Measurements from ENCODE around the gene OSBPL7. TPM values are rescaled to one million over a fixed set of nuclear protein-coding genes. Genes with fewer than 3 reads are reported as not detected.

Gene OSBPL7
- total RNA-seq, 1 experiment from 2014 or later = 9.1 TPM

GRCh38 chr17:47810200-47810821 lies 11.3 kb downstream of the OSBPL7 start:
- TF ChIP-seq POLR2AphosphoS5 (IDR thresholded peaks at IDR 0.05; ENCODE audit: low read depth, low read length) (no peak), CTCF (IDR thresholded peaks at IDR 0.05) (no peak), SIN3A (IDR thresholded peaks at IDR 0.05; ENCODE audit: borderline replicate concordance, insufficient read depth, low read depth, low read length) (no peak), REST (IDR thresholded peaks at IDR 0.05; ENCODE audit: insufficient read depth in 1 of 2, low read depth in 2 of 2, low read length in 1 of 2) (no peak), TCF7L2 (IDR thresholded peaks at IDR 0.05; ENCODE audit: low read depth, low read length) (no peak)
- intact Hi-C loops (cut with micrococcal nuclease; ENCODE audit: unreplicated experiment) (no loop called here), in situ Hi-C loops (cut with HindIII; ENCODE audit: low pct_unique_long_range_greater_than_20kb, low sequenced_read_pairs) (no loop called here)
- DNase-seq (ENCODE audit: low read depth, low spot score) = peak; percentile 52
- ATAC-seq = peak; percentile 71
- no peaks in the 10 kb centered on the region for H3K27me3 ChIP-seq (ENCODE audit: control insufficient read depth, insufficient read depth, low read length)
- BruUV-seq (replicated peaks) = no TSS peak
- no peak overlapping the region for H3K4me3 ChIP-seq (ENCODE audit: low read depth in 2 of 2, low read length in 2 of 2)
- ChIA-PET CTCF (interaction anchor here (0.7 kb wide), 1 partner anchor 133 kb away, joined by 6 read pairs; no protein-coding TSS in a partner anchor), POLR2A (no interaction called here)
- H3K36me3 ChIP-seq (ENCODE audit: control insufficient read depth, insufficient read depth, low read length) = no peaks in the 10 kb centered on the region
- no peaks in the 10 kb centered on the region for H3K9me3 ChIP-seq (ENCODE audit: control insufficient read depth, insufficient read depth, low read depth, low read length)
- no peak overlapping the region for H3K27ac ChIP-seq (ENCODE audit: low read length)
- peaks cover 6% of the 10 kb centered on the region; the same call in 1 of the 2 replicates for H3K4me1 ChIP-seq (ENCODE audit: control insufficient read depth, insufficient read depth, low read length)

- H3K27ac ChIP-seq (ENCODE audit: low read length) = no peak overlapping the region
- no peaks in the 10 kb centered on the region for H3K36me3 ChIP-seq (ENCODE audit: control insufficient read depth, insufficient read depth, low read length)
- DNase-seq (ENCODE audit: low read depth, low spot score) = no peak
Observed at GRCh38 chr17:47808830-47809480, 12.6 kb downstream of the OSBPL7 start.

More at GRCh38 chr17:47808830-47809480, 12.6 kb downstream of the OSBPL7 start:
- intact Hi-C loops (cut with micrococcal nuclease; ENCODE audit: unreplicated experiment) (no loop called here), in situ Hi-C loops (cut with HindIII; ENCODE audit: low pct_unique_long_range_greater_than_20kb, low sequenced_read_pairs) (no loop called here)
- Histone ChIP-seq H3K27me3 (ENCODE audit: control insufficient read depth, insufficient read depth, low read length) (no peaks in the 10 kb centered on the region), H3K4me3 (ENCODE audit: low read depth in 2 of 2, low read length in 2 of 2) (no peak overlapping the region), H3K4me1 (ENCODE audit: control insufficient read depth, insufficient read depth, low read length) (peaks cover 6% of the 10 kb centered on the region; the same call in 1 of the 2 replicates), H3K9me3 (ENCODE audit: control insufficient read depth, insufficient read depth, low read depth, low read length) (no peaks in the 10 kb centered on the region)
- no peak for ATAC-seq
- no TSS peak for BruUV-seq (replicated peaks)
- ChIA-PET POLR2A (no interaction called here), CTCF (no interaction called here)
- no peak for TF ChIP-seq REST (IDR thresholded peaks at IDR 0.05; ENCODE audit: insufficient read depth in 1 of 2, low read depth in 2 of 2, low read length in 1 of 2)
- no peak for TF ChIP-seq CTCF (IDR thresholded peaks at IDR 0.05)
- no peak for TF ChIP-seq POLR2AphosphoS5 (IDR thresholded peaks at IDR 0.05; ENCODE audit: low read depth, low read length)
- TF ChIP-seq TCF7L2 (IDR thresholded peaks at IDR 0.05; ENCODE audit: low read depth, low read length) = no peak
- TF ChIP-seq SIN3A (IDR thresholded peaks at IDR 0.05; ENCODE audit: borderline replicate concordance, insufficient read depth, low read depth, low read length) = no peak

All from Panc1 (cell line).